HG03025 (cell line): ENCODE results near the gene KCNQ1.

ENCODE experiments used
- ATAC-seq: cut with Tn5 transposase; IDR thresholded peaks from one replicate; pipeline ENCODE4 v1.9.1; 2021; ENCODE audit warnings: mild to moderate bottlenecking, moderate library complexity; ENCODE audit not compliant: unreplicated experiment, low FRiP score

Gene KCNQ1

GRCh38 chr11:2718817-2719438 is 274.1 kb downstream of the KCNQ1 start:
- ATAC-seq, result no peak

DNA sequence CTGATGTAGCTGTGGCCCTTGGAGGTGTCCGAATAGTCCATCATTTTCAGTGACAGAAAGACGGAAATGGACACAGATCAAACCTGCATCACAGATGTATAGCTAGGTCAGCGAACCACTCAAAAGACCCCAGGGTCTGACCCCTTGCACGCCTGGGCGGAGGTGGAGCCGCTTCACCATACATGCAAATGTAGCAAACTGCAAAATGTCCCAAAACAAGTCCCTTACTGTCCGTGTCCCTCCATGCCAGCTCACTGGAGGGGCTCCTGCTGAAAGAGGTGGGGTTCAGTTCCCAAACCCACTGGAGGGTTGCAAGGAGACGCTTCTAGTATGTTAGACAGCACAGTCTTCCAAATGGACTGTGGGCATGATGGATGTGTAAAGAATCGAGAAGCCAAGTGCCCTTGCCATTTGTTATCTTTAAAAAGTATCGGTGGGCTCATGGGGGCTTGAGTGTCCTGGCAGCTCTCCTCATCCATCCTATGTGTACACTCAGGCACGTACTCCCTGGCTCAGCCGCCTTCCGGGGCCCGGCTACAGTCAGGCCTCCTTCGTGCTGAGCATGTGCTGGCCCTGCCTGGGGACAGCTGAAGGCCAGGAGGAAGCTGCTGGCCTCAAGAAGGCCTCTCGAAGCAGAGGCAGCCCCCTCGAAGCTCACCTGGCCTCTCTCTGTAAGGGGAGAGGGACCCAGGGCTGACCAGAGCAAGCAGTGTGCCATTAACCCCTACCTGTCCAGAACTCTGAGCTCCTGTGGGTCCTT is 275.2 kb downstream of the KCNQ1 start:
- no peak for ATAC-seq

DNA sequence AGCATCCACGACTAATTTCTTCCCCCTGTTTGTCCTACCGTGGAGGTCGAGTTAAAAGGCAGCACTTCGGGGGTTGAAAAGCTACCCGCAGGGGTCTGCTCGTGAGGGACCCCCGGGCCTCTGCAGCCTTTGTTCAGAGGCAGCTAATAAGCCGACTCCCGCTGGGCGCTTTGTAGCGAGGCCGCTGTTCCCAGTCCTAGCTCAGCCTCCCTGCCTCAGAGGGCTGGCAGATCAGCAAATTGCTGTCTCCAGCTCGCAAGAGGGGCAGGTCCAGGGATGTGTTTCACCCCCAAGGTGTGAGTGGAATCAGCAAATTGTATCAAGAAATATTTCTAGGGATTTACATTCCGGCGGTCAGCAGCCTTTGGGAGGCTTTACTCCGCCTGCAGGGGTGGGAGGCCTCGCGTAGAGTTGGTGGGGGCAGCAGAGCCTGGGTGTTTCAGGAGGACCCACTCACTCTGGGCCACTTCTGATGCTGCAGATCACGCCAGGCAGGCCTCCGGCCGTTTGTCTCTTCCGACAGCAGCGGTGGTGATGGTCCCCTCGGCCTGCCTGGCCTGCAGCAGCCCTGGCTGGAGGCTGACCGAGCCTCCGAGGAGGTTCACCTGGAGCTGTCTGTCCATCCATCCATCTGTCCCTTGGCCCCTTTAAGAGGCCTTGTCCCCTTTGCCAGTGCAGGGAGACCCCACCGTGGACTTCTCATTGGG is 276.6 kb downstream of the KCNQ1 start:
- no peak for ATAC-seq

DNA sequence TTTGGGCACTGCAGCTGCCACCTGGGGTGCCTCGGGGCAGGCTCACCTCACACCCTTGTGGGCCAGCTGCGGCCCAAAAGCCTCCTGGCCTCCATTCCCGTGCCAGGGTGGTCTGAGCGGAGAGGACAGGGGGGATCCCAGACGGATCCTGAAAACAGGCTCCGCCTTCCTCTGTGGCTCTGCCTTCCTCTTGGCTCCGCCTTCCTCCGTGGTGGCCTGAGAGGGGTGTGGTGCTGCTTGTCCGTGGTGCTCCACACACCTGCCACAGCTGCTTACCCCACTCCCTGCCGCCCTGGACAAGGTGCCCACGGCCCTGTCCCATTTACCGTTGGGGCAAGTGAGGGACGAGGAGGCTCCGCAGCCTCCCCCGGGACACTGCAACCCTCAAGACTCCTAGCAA is 278.1 kb downstream of the KCNQ1 start:
- ATAC-seq, result no peak

DNA sequence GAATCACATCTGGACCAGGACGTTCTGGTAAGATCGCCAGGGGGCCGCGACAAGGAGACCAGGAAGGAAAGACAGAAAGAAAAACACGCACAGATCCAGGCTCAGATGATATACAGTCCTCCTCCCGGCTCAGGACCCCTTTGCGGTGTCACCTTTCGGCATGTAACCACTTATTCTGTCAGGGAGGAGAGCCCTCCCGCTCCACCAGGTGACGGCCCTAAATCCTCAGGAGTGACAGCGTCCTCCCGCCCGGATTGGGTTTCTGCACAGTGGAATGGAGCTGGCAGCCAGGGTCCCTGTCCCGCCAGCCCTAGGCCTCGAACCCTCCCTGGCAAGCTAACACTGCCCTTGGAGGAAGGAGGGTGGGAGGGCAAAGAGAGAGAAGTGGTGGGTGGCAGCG is 279.3 kb downstream of the KCNQ1 start:
- ATAC-seq, result no peak

DNA sequence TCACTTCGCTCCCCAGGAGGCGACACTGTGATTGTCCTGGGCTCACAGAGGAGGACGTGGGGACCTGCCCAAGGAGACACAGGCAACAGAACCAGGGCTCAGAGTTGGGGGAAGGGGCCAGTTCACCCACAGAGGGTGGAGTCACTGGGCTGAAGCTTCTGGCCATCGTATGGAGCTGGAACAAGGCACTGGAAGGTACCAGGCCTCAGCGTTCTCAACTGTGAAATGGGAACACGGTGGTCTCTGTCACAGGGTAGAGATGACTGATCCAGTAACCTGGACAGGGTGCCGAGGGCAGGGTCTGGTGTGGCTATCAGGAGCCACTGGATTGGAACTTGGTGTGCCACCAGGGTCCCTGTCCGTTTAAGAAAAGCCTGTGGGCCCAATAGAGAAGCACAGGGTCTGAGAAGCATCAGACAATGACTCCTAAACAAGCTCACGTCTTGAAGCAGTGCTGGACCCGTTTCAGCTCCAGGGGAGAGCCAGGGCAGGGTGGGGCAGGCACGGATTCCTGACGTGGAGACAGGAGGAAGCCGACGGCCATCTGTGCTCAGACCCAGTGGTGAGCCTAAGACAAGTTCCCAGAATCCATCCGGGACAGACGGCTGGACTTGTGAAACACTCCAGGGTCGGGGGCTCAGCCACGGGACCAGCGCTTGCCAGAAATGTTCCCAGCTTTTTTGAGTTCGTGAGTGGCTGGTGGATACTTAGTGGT is 280.0 kb downstream of the KCNQ1 start:
- no peak for ATAC-seq

GRCh38 chr11:2725368-2726300 is 280.8 kb downstream of the KCNQ1 start:
- no peak for ATAC-seq

GRCh38 chr11:2726964-2727363 is 282.2 kb downstream of the KCNQ1 start:
- no peak for ATAC-seq

DNA sequence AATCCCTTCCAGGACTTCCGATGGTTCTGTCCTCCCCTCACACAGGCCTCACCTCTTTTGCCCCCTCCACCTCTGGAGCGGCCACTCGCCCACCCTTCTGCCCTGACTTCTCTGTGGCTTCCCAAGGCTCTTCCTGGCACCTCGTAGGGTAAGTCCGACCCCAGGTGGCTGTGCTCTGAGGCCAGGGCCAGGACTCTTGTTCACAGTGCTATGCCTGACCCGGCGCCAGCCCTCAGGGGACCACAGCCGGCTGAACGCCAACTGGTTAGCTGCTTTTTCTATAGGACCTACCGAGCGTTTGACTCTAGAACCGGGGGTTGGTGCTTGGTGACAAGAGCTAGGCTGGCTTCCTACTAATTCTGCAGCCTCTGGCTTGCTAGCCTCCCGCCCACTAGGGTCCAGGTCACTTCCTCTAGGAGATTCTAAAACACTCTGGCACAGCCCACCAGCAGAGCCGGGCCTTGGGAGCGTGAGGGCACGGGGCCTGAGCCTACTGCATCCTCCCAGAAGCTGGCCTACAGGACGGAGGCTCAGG is 283.4 kb downstream of the KCNQ1 start:
- ATAC-seq, result no peak

DNA sequence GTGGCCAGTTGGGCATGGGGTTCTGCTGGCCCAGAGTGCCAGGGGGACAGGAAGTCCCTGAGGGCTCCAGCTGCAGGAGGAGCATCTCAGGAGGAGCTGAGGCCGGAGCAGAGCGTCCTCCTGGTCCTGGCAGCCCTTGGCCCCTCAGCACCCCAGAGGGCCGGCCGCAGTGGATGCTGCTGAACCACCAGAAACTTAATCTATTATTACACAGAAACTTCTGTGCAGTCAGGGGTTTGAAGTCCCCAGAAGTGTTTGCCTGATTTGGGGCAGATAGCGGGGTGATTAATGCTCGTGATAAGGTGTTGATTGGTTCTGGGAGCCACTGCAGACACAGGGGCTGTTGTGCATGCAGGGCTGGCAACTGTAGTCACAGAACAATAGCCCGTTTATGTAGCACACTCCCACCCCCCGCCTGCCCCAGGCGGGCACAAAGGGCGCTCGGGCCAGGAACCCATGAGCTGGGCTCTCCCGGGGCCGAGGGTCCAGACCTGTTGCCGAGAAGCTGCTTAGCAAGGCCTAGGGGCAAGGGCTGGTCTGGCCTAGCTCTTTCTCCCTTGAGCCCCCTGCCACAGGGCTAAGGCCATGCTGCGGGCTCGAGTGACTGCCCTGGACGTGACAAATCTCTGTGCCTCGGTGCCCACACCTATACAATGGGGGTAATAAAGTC is 284.0 kb downstream of the KCNQ1 start:
- ATAC-seq, result no peak

DNA sequence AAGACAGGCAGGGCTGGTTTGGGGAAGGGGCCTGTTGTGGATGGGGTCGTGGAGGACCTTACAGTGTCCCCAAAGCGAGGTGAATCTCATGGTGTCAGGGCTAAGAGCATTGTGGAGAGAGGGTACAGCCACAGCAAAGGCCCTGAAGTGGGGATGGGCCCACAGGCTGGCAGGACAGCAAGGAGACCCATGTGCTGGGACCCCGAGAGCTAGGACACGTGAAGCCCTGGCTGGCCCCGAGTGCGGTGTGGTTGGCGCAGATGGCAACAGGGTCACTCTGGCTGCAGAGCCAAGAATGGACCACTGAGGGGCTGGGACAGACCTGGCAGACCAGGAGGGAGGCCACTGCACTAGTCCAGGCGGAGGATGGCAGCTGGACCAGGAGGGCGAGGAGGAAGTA is 285.0 kb downstream of the KCNQ1 start:
- no peak for ATAC-seq

- no peak for ATAC-seq
These were observed 285.7 kb downstream of the KCNQ1 start for GRCh38 chr11:2730272-2731129.

DNA sequence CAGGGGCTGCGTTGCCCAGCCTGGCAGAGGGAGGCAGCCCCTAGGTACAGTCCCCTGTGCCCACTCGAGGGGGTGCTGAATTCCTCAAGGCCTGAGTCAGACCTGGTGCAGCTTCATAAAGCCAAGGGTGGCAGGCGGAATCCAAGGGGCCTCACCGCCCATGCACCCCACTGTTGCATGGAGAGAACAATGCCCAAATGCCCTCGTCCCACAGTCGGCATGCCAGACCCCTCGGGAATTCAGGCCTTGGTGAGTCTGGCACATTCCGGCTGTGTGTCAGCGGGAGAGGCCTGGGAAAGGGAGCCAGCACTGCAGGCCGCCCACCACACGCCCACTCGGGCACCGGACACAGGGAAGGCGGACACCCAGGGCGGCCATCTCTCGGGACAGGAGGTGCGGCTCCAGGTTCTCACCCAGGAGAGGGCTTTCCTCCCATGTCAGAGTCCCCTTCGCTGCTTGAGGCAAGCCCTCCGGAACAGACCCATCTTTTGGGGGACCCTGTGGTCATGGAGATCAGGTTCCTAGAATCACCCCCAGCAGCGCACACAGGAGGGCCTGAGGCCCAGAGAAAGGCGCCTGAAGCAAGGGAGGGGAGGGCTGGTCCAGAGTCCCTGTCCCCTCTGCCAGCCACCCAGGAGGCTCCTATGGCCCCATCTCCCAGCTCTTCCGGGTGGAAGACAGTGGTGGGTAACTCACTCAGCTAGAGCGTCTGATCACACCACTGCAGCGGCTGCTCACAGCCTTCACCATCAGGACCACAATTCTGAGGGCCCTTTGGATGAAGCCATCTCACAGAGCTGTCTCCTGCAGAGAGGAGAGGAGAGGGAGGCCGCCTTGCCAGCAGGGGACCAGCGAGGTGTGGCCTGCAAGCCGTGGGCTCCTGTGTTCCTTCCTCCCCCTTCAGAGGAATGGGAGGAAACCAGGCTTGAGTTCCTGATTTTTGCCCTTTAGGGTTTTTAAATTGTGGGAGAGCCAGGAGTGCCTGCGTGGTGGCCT is 286.6 kb downstream of the KCNQ1 start:
- no peak for ATAC-seq

DNA sequence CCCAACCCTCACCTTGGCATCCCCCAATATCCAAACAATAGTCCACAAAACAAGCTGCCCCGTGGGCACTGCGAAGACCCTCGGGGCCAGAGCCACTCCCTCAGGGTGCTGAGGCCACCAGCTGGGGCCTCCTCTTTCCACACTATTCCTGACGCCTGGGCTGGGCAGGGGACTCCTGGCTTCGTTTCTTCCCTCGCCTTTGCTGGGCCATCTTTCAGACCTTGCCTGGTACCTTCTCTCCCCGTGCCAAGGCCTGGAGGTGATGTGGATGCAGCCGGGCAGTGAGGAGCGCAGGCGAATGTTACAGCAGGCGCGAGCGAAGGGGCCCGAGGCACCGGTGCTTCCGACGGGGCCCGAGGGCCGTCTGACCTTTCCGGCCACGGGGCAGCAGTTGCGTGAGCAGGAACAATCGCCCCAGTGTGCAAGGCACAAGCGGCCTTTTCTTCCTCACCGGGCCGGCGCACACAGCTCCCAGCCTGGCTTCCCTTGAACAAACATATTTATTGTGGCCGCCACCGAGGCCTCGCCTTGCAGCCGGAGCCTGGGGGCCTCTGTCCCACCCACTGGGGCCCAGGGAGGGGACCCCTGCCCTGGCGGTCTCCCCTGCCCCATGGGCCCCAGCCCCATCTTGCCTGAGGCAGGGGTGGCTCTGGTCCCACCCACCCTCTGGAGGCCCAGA is 287.6 kb downstream of the KCNQ1 start:
- ATAC-seq, result no peak

DNA sequence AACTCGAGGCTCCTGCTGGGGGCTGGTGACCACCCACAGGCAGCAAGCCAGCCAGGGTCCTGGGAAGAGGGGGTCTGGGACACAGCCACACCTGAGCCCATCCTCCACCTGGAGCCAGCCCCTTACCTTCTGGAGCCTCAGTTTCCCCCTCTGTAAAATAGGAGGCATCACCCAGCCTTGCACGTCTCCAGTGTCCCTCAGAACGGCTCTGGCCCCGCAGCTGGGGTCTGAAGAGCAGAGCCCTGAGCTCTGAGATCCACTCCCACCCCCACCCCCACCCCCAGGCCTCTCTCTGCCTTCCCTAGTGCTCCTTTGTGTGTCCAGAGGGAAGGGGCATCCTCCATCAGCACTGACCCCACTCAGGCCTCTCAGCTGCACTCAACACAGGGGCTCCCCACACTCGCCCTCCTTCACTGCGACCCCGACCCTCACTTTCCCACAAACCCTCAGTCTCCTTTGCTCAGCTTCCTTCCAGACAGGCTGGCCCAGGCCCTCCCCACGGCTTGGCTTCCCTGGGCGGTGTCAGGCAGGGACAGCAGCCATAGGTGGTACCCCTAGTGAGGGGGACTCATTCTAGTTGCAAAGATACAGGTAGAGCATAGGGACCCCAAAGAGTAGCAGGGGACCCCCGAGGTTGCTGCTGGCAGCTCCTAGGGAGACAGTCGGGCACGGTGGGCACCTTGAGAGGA is 288.3 kb downstream of the KCNQ1 start:
- no peak for ATAC-seq
